Peyer's patch (tissue), 4 donors: ENCODE data around the gene SUCNR1.
A peak's percentile ranks its signal among the peaks of the same experiment; 100 is the strongest.

ENCODE experiments used
- POLR2A ChIP-seq, 2 donors: fragments of 450-650 bp; IDR thresholded peaks; one replicate each; pipeline ENCODE4 v1.5.1; 2017; ENCODE audit warnings: antibody characterized with exemption in 2 of 2, mild to moderate bottlenecking in 2 of 2, moderate library complexity in 2 of 2
- TF ChIP-seq, protein P1 (sequence below), 6 experiments: fragments of 450-650 bp in 4 of 6; fragments of 200-600 bp in 2 of 6; sonication (generic) in 1 of 6; IDR thresholded peaks; one replicate each; pipeline ENCODE4 v1.5.1; 2017 to 2019; ENCODE audit warnings: antibody characterized with exemption in 6 of 6, mild to moderate bottlenecking in 3 of 6, moderate library complexity in 1 of 6

DNA sequence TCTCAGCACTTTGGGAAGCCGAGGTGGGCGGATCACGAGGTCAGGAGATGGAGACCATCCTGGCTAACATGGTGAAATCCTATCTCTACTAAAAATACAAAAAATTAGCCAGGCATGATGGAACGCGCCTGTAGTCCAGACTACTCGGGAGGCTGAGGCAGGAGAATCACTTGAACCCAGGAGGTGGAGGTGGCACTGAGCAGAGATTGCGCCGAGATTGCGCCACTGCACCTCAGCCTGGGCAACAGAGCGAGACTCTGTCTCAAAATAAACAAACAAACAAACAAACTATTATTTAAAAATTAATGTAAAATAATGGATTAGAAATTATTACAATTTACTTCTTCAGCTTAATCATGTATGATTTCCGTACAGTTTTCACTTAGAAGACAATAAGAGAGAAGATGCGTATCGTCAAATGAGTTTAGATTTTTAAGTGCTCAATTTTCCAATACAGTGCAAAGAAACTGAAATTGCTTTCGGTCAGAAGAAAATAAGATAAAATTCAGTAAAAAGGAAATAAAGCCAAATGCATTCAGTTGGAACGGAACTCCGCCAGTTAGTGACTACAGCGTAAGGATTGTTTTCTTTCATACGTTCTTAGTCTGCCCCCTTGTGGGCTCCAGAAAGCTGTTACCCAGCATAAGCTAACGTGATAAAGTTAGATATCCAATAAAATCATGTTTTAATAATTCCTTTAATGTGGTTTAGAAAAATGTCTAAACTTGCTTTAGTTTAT lies 34.7 kb upstream of the SUCNR1 start:
- TF ChIP-seq, protein P1, sequence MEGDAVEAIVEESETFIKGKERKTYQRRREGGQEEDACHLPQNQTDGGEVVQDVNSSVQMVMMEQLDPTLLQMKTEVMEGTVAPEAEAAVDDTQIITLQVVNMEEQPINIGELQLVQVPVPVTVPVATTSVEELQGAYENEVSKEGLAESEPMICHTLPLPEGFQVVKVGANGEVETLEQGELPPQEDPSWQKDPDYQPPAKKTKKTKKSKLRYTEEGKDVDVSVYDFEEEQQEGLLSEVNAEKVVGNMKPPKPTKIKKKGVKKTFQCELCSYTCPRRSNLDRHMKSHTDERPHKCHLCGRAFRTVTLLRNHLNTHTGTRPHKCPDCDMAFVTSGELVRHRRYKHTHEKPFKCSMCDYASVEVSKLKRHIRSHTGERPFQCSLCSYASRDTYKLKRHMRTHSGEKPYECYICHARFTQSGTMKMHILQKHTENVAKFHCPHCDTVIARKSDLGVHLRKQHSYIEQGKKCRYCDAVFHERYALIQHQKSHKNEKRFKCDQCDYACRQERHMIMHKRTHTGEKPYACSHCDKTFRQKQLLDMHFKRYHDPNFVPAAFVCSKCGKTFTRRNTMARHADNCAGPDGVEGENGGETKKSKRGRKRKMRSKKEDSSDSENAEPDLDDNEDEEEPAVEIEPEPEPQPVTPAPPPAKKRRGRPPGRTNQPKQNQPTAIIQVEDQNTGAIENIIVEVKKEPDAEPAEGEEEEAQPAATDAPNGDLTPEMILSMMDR (IDR thresholded peaks at IDR 0.05), result peak in 5 of 6 experiments; percentile 36 to 93 (median 87)
- TF ChIP-seq POLR2A (IDR thresholded peaks at IDR 0.05), result no peak
